DOHH2 (cell line): ENCODE results near the gene UGT2B7.

ENCODE experiments used
- EZH2phosphoT487 ChIP-seq: fragments of 200-600 bp; sonication (generic); IDR thresholded peaks from 2 replicates; pipeline ENCODE4 v1.6.1; 2017; ENCODE audit warnings: borderline replicate concordance, mild to moderate bottlenecking, antibody characterized with exemption, low read length, moderate library complexity, mixed read lengths
- TF ChIP-seq, protein P1 (sequence below): fragments of 200-600 bp; sonication (generic); IDR thresholded peaks from one replicate; pipeline ENCODE4 v1.5.1; 2014; ENCODE audit warnings: antibody characterized with exemption, mild to moderate bottlenecking, low read depth, low read length; ENCODE audit not compliant: poor library complexity, severe bottlenecking

DNA sequence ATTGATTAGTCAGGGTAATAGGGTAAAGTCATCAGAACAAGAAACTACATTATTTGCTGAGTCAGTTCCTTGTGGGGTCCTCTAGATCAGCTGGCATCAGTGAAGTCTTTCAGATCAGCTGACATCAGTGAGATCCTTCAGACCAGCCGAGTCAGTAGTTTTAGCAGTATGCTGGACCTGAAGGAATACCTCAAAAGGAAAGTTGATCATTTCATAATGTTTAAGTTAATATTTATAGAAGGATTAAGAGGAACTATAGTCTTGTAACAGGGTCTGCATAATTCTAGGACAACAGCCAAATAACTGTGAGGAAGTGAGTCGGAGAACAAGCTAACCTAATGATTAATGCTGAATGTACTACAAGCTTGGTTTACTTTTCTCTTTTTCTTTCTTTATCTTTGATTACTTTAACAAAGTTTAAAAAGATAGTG lies 958 bp upstream of the UGT2B7 start:
- TF ChIP-seq, protein P1, sequence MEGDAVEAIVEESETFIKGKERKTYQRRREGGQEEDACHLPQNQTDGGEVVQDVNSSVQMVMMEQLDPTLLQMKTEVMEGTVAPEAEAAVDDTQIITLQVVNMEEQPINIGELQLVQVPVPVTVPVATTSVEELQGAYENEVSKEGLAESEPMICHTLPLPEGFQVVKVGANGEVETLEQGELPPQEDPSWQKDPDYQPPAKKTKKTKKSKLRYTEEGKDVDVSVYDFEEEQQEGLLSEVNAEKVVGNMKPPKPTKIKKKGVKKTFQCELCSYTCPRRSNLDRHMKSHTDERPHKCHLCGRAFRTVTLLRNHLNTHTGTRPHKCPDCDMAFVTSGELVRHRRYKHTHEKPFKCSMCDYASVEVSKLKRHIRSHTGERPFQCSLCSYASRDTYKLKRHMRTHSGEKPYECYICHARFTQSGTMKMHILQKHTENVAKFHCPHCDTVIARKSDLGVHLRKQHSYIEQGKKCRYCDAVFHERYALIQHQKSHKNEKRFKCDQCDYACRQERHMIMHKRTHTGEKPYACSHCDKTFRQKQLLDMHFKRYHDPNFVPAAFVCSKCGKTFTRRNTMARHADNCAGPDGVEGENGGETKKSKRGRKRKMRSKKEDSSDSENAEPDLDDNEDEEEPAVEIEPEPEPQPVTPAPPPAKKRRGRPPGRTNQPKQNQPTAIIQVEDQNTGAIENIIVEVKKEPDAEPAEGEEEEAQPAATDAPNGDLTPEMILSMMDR: no peak
- TF ChIP-seq EZH2phosphoT487: no peak
